Body of pancreas (tissue), 4 donors: ENCODE measurements around the gene NRP1. TPM values are rescaled to one million over a fixed set of nuclear protein-coding genes. Genes with fewer than 3 reads are reported as not detected.

ENCODE experiments used
- ATAC-seq: fragments of 150-250 bp; one replicate; pipeline ENCODE4 v1.9.1; 2016
- DNase-seq, 4 donors: peaks; one replicate each; pipeline ENCODE4 v3.0.0-alpha.2; 2019
- H3K27ac ChIP-seq, 4 donors: fragments of 200-600 bp; sonication (generic); 1 replicate in 3 of 4; 2 replicates in 1 of 4; pipeline versions ENCODE4 v1.5.1 to v1.6.1; 2016 to 2019; ENCODE audit warnings: mild to moderate bottlenecking in 1 of 4, mixed read lengths in 1 of 4, moderate library complexity in 1 of 4
- H3K27me3 ChIP-seq, 2 donors: fragments of 200-600 bp; sonication (generic); one replicate each; pipeline ENCODE4 v1.6.0; 2016; ENCODE audit warnings: mild to moderate bottlenecking in 1 of 2
- H3K36me3 ChIP-seq, 2 donors: fragments of 200-600 bp; sonication (generic); replicated peaks in 1 of 2; 2 replicates each; pipeline ENCODE4 v1.5.1; 2016; ENCODE audit warnings: low read depth in 2 of 2; ENCODE audit not compliant: insufficient read depth in 1 of 2
- H3K4me1 ChIP-seq: fragments of 200-600 bp; sonication (generic); one replicate; pipeline ENCODE4 v1.6.0; 2016
- H3K4me3 ChIP-seq, 2 donors: fragments of 200-600 bp; sonication (generic); 1 replicate in 1 of 2; 2 replicates in 1 of 2; pipeline ENCODE4 v1.5.1; 2016 to 2019
- H3K9me3 ChIP-seq, 3 donors: fragments of 200-600 bp; sonication (generic); 1 replicate in 2 of 3; 2 replicates in 1 of 3; pipeline ENCODE4 v1.5.1; 2016
- POLR2A ChIP-seq, 3 donors: fragments of 450-650 bp; IDR thresholded peaks; one replicate each; pipeline ENCODE4 v1.6.1; 2016; ENCODE audit warnings: antibody characterized with exemption in 3 of 3, mild to moderate bottlenecking in 2 of 3
- WGBS, 2 donors: methylation state at CpG; one replicate each; pipeline ENCODE4 v1.1.5; 2017; 5-methylcytosine and 5-hydroxymethylcytosine counted together
- intact Hi-C: fragments of 100-400 bp; cut with DNase I; formaldehyde crosslinking; loops from one replicate; pipeline ENCODE4 v1.15.1; 2023
- total RNA-seq, 2 donors: library from RNA; depleted of rRNA; stranded (reverse); fragments of >200 nt; gene quantifications; one replicate each; pipeline ENCODE4 v1.1.0, GENCODE V29; 2016
- TF ChIP-seq, protein P1 (sequence below), 7 experiments: fragments of 450-650 bp in 4 of 7; fragments of 200-600 bp in 3 of 7; sonication (generic) in 3 of 7; IDR thresholded peaks; one replicate each; pipeline ENCODE4 v1.5.1; 2016 to 2019; ENCODE audit warnings: antibody characterized with exemption in 7 of 7

The NRP1 gene
- total RNA-seq, 2 donors from 2014 or later: 37.6 to 62.6 TPM

DNA sequence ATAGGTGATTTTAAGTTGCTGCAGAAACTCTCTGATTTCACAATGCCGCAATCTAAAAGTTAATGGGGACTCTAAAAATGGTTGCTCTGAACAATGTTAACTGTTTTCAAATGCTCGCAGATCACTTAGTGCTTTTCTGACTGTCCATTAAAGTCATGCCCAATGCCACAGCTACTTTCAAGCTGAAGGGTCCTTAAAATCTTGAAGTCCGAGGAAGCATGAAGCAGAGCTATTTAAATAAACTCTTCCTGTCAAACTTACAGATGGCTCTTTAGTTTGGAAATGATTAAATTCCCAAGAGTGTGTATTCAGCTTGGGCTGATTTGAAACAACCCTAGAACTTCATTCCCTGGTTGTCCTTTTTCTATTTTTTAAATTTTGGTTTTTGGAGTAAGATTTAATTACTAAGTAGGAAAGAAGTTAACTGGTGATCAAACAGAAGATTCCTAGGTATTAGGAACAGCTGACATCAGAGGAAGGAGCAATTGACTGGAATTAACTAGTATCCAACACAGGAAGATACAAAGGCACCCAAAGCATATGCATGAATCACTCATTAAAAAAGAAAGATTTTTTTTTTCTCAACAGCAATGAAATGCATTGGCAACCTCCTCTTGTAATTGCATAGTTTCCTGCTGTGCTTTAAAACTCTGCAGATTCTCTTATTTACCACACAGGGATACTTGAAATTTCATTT, 105.1 kb downstream of the NRP1 start:
- 70 to 78% methylated on average over 3 of the region's 3 CpGs for WGBS, 2 donors
- intact Hi-C loops: no loop called here
- no peak overlapping the region for H3K4me3 ChIP-seq
- H3K4me1 ChIP-seq: no peaks in the 10 kb centered on the region
- H3K9me3 ChIP-seq: no peaks in the 10 kb centered on the region
- no peaks in the 10 kb centered on the region for H3K36me3 ChIP-seq
- no peak overlapping the region for H3K27ac ChIP-seq
- DNase-seq (no peak), ATAC-seq (no peak)
- no peak for TF ChIP-seq POLR2A (IDR thresholded peaks at IDR 0.05)
- TF ChIP-seq, protein P1, sequence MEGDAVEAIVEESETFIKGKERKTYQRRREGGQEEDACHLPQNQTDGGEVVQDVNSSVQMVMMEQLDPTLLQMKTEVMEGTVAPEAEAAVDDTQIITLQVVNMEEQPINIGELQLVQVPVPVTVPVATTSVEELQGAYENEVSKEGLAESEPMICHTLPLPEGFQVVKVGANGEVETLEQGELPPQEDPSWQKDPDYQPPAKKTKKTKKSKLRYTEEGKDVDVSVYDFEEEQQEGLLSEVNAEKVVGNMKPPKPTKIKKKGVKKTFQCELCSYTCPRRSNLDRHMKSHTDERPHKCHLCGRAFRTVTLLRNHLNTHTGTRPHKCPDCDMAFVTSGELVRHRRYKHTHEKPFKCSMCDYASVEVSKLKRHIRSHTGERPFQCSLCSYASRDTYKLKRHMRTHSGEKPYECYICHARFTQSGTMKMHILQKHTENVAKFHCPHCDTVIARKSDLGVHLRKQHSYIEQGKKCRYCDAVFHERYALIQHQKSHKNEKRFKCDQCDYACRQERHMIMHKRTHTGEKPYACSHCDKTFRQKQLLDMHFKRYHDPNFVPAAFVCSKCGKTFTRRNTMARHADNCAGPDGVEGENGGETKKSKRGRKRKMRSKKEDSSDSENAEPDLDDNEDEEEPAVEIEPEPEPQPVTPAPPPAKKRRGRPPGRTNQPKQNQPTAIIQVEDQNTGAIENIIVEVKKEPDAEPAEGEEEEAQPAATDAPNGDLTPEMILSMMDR (IDR thresholded peaks at IDR 0.05): no peak
- H3K27me3 ChIP-seq: no peaks in the 10 kb centered on the region

DNA sequence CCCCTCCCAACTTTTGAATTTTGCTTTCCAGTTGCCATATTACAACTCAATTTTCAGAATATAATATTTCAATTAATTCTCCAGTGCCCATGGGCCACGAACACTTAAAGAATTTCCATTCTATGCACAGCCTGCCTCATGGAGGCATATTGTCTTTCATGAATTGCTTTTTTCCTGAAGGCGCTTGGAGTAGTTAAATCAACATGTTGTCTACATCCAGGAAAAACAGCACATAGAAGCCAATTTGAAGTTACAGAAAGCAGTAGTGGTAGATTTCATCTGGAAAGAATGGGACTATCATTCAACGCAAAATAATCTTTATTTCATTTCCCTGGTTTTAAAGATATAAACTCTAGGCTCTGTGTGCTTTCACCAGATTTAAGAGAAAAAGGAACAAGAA, 106.0 kb downstream of the NRP1 start:
- H3K27me3 ChIP-seq: no peaks in the 10 kb centered on the region

DNA sequence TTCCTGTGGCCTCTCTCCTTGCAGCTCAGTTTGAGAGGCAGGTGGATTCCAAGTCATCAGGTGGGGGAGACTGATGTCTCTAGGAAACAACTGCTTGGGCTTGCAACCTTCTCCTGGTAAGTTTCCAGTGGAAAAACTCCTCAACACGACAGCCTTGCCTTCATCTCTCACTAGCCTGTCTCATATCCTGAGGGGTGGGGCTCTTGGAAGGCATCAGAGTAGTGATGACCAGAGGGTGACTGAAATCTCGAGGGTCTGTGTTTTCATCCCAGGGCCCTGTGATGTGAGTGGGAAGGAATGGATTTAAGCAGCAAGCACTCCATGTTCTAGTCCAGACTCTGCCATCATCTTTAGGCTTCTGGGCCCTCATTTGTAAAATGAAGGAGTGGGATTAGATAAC, 107.0 kb downstream of the NRP1 start:
- ATAC-seq (no peak), DNase-seq (no peak)
- 67 to 83% methylated on average over 1 to 2 of the region's 2 CpGs for whole genome bisulfite sequencing, 2 donors
- intact Hi-C loops: no loop called here
- H3K4me1 ChIP-seq: no peaks in the 10 kb centered on the region
- no peak overlapping the region for H3K27ac ChIP-seq
- H3K4me3 ChIP-seq: no peak overlapping the region
- no peaks in the 10 kb centered on the region for H3K27me3 ChIP-seq
- H3K9me3 ChIP-seq: no peaks in the 10 kb centered on the region
- H3K36me3 ChIP-seq: no peaks in the 10 kb centered on the region
- TF ChIP-seq POLR2A (IDR thresholded peaks at IDR 0.05): no peak
- TF ChIP-seq, protein P1 (IDR thresholded peaks at IDR 0.05): no peak

More for the DNA sequence above, 106.0 kb downstream of the NRP1 start:
- DNase-seq: no peak
- H3K4me1 ChIP-seq: no peaks in the 10 kb centered on the region
- H3K27ac ChIP-seq: no peak overlapping the region
- no peaks in the 10 kb centered on the region for H3K36me3 ChIP-seq
- TF ChIP-seq POLR2A (IDR thresholded peaks at IDR 0.05): no peak
- TF ChIP-seq, protein P1 (IDR thresholded peaks at IDR 0.05): no peak
- no peak for ATAC-seq
- 82 to 85% methylated on average over 3 of the region's 3 CpGs for WGBS, 2 donors
- H3K4me3 ChIP-seq: no peak overlapping the region
- intact Hi-C loops: no loop called here
- H3K9me3 ChIP-seq: no peaks in the 10 kb centered on the region

DNA sequence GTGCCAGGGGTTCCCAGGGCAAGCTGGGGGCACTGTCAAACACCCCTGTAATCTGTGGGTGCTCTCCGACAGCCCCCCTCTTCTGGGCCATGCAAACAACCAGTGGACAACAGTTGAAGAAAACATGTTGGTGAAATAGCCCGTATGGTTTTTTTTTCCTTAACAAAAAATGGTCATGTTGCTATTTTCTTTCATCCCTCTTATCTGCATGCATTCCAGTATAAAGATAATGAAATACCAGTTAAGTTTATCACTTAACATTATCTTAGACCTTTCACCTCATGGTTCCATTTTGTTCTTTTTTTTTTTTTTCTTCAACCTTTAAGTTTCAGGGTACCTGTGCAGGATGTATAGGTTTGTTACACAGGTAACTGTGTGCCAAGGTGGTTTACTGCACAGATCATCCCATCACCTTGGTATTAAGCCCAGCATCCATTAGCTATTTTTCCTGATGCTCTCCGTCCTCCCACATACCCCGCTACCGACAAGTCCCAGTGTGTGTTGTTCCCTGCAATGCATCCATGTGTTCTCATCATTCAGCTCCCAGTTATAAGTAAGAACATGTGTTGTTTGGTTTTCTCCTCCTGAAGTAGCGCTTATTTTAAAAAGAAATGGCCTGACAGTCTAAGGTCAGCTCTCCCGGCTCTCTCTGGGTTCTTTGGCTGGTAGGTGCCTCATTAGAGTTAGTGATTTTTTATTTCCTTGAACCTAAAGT, 110.1 kb downstream of the NRP1 start:
- Histone ChIP-seq H3K27me3 (no peaks in the 10 kb centered on the region), H3K9me3 (no peaks in the 10 kb centered on the region), H3K4me1 (no peaks in the 10 kb centered on the region), H3K36me3 (peaks cover 0 to 2% of the 10 kb centered on the region in 2 donors), H3K4me3 (no peak overlapping the region), H3K27ac (peak overlapping the region in 2 of 4 donors; percentile 15 to 36)
- intact Hi-C loops: no loop called here
- DNase-seq: no peak
- no peak for ATAC-seq
- WGBS, 2 donors: 79 to 83% methylated on average over 7 of the region's 7 CpGs
- TF ChIP-seq, protein P1 (IDR thresholded peaks at IDR 0.05): no peak
- no peak for TF ChIP-seq POLR2A (IDR thresholded peaks at IDR 0.05)
